Measurements from ENCODE around the gene TRIML2. TPM values are rescaled to one million over a fixed set of nuclear protein-coding genes. Genes with fewer than 3 reads are reported as not detected.

The TRIML2 gene
- total RNA-seq, 1 experiment from 2014 or later, result not detected

GRCh38 chr4:188076169-188076568 is 33.2 kb downstream of the TRIML2 start:
- intact Hi-C loops (cut with micrococcal nuclease), result no loop called here
- H4K20me1 ChIP-seq (ENCODE audit: low read length), result no peaks in the 10 kb centered on the region
- H3K9ac ChIP-seq (ENCODE audit: low read length), result no peak overlapping the region
- ATAC-seq (no peak), DNase-seq (no peak)
- no peaks in the 10 kb centered on the region for H3K9me3 ChIP-seq (ENCODE audit: low read length)
- ChIA-PET CTCF (no interaction called here), POLR2A (ENCODE audit: unreplicated experiment) (no interaction called here)
- H2AFZ ChIP-seq (ENCODE audit: low read length), result no peak overlapping the region
- H3K27me3 ChIP-seq (ENCODE audit: low read length), result peaks cover 11% of the 10 kb centered on the region
- H3F3A ChIP-seq (ENCODE audit: low read length, unreplicated experiment), result no peaks in the 10 kb centered on the region
- no peaks in the 10 kb centered on the region for H3K9me2 ChIP-seq (replicated peaks; ENCODE audit: low read length)
- no peak overlapping the region for H3K27ac ChIP-seq (ENCODE audit: low read length)
- no peaks in the 10 kb centered on the region for H3K4me1 ChIP-seq (ENCODE audit: insufficient read depth, low read length)
- no TSS peak for BruUV-seq (replicated peaks)
- H3K79me2 ChIP-seq (ENCODE audit: low read length), result no peaks in the 10 kb centered on the region
- TF ChIP-seq EZH2 (IDR thresholded peaks at IDR 0.05; ENCODE audit: low read length, unreplicated experiment), result no peak
- no peak for TF ChIP-seq EZH2phosphoT487 (IDR thresholded peaks at IDR 0.05; ENCODE audit: borderline replicate concordance, low read length)
- TF ChIP-seq CTCF (conservative IDR thresholded peaks at IDR 0.05; ENCODE audit: low read depth, low read length), result no peak
- no peaks in the 10 kb centered on the region for H3K36me3 ChIP-seq (ENCODE audit: low read depth, low read length)
- H3K4me2 ChIP-seq (ENCODE audit: low read length), result no peak overlapping the region
- H3K4me3 ChIP-seq (ENCODE audit: low read length), result no peak overlapping the region

GRCh38 chr4:188061083-188061482 is 48.3 kb downstream of the TRIML2 start:
- intact Hi-C loops (cut with micrococcal nuclease), result no loop called here
- H3F3A ChIP-seq (ENCODE audit: low read length, unreplicated experiment), result no peaks in the 10 kb centered on the region
- DNase-seq, result no peak
- H4K20me1 ChIP-seq (ENCODE audit: low read length), result no peaks in the 10 kb centered on the region
- H3K4me3 ChIP-seq (ENCODE audit: low read length), result no peak overlapping the region
- H3K4me2 ChIP-seq (ENCODE audit: low read length), result no peak overlapping the region
- no peak overlapping the region for H3K9ac ChIP-seq (ENCODE audit: low read length)
- H3K79me2 ChIP-seq (ENCODE audit: low read length), result no peaks in the 10 kb centered on the region
- H2AFZ ChIP-seq (ENCODE audit: low read length), result no peak overlapping the region
- H3K27me3 ChIP-seq (ENCODE audit: low read length), result no peaks in the 10 kb centered on the region
- ChIA-PET POLR2A (ENCODE audit: unreplicated experiment) (no interaction called here), CTCF (no interaction called here)
- H3K4me1 ChIP-seq (ENCODE audit: insufficient read depth, low read length), result no peaks in the 10 kb centered on the region
- no peaks in the 10 kb centered on the region for H3K9me2 ChIP-seq (replicated peaks; ENCODE audit: low read length)
- TF ChIP-seq EZH2 (IDR thresholded peaks at IDR 0.05; ENCODE audit: low read length, unreplicated experiment), result no peak
- TF ChIP-seq CTCF (conservative IDR thresholded peaks at IDR 0.05; ENCODE audit: low read depth, low read length), result no peak
- TF ChIP-seq EZH2phosphoT487 (IDR thresholded peaks at IDR 0.05; ENCODE audit: borderline replicate concordance, low read length), result no peak
- no peak overlapping the region for H3K27ac ChIP-seq (ENCODE audit: low read length)
- no peaks in the 10 kb centered on the region for H3K36me3 ChIP-seq (ENCODE audit: low read depth, low read length)
- no peaks in the 10 kb centered on the region for H3K9me3 ChIP-seq (ENCODE audit: low read length)
- BruUV-seq (replicated peaks), result no TSS peak
- ATAC-seq, result no peak

- Histone ChIP-seq H3K4me3 (ENCODE audit: low read length) (no peak overlapping the region), H3K9me2 (replicated peaks; ENCODE audit: low read length) (no peaks in the 10 kb centered on the region), H3K9me3 (ENCODE audit: low read length) (no peaks in the 10 kb centered on the region), H3F3A (ENCODE audit: low read length, unreplicated experiment) (no peaks in the 10 kb centered on the region), H3K79me2 (ENCODE audit: low read length) (no peaks in the 10 kb centered on the region), H3K27me3 (ENCODE audit: low read length) (0 out of 2 replicates have a peak, but pooled peaks cover 5% of the 10 kb centered on the region), H3K36me3 (ENCODE audit: low read depth, low read length) (no peaks in the 10 kb centered on the region), H3K4me1 (ENCODE audit: insufficient read depth, low read length) (no peaks in the 10 kb centered on the region), H3K4me2 (ENCODE audit: low read length) (no peak overlapping the region), H4K20me1 (ENCODE audit: low read length) (no peaks in the 10 kb centered on the region), H3K27ac (ENCODE audit: low read length) (no peak overlapping the region), H3K9ac (ENCODE audit: low read length) (no peak overlapping the region), H2AFZ (ENCODE audit: low read length) (no peak overlapping the region)
- ATAC-seq, result no peak
- CTCF ChIA-PET, result no interaction called here
- no peak for TF ChIP-seq EZH2 (IDR thresholded peaks at IDR 0.05; ENCODE audit: low read length, unreplicated experiment)
- TF ChIP-seq EZH2phosphoT487 (IDR thresholded peaks at IDR 0.05; ENCODE audit: borderline replicate concordance, low read length), result no peak
- no peak for TF ChIP-seq CTCF (conservative IDR thresholded peaks at IDR 0.05; ENCODE audit: low read depth, low read length)
- intact Hi-C loops (cut with micrococcal nuclease), result no loop called here
- POLR2A ChIA-PET (ENCODE audit: unreplicated experiment), result no interaction called here
- BruUV-seq (replicated peaks), result no TSS peak
- no peak for DNase-seq
Measured at GRCh38 chr4:188053302-188053701, 56.1 kb downstream of the TRIML2 start.

All from PC-3 (cell line).